PC-9 (cell line): Measurements from ENCODE around the gene TTLL5.

Source experiments
- CTCF ChIP-seq: fragments of 200-600 bp; sonication (generic); conservative IDR thresholded peaks from 2 replicates; pipeline ENCODE4 v1.6.1; 2017; ENCODE audit warnings: mixed run types, antibody characterized with exemption, mild to moderate bottlenecking, moderate library complexity
- EZH2 ChIP-seq: fragments of 200-600 bp; sonication (generic); IDR thresholded peaks from 2 replicates; pipeline ENCODE4 v1.8.0; 2017; ENCODE audit warnings: antibody characterized with exemption, low read depth

- TF ChIP-seq CTCF (no peak), EZH2 (no peak)
Measured at GRCh38 chr14:75917322-75917945, 256.4 kb downstream of the TTLL5 start.
